Measurements from ENCODE around the gene DLGAP3.

GRCh38 chr1:34885405-34886247, 43.8 kb downstream of the DLGAP3 start:
- TF ChIP-seq POLR2A (IDR thresholded peaks at IDR 0.05; ENCODE audit: low read depth) (no peak), CTCF (IDR thresholded peaks at IDR 0.05) (no peak), POLR2AphosphoS5 (IDR thresholded peaks at IDR 0.05) (no peak)

All from esophagus muscularis mucosa (tissue), 3 donors.